CD4-positive, alpha-beta T cell (primary cell): ENCODE results near the gene GPR162. TPM values are rescaled to one million over a fixed set of nuclear protein-coding genes. Genes with fewer than 3 reads are reported as not detected.

Experiments used
- ATAC-seq: fragments of 200-7000 bp; cut with Tn5 transposase; one replicate; pipeline ENCODE4 v1.10.0; 2022; ENCODE audit warnings: mild to moderate bottlenecking; ENCODE audit not compliant: poor library complexity
- CTCF ChIA-PET: fragments of 350-600 bp; sonication (Branson Sonifier 250); formaldehyde crosslinking; loops from one replicate; lab custom pipeline; 2021; ENCODE audit warnings: antibody characterized with exemption, inconsistent platforms; lab: Charles Lee
- POLR2A ChIA-PET: fragments of 350-600 bp; sonication (Branson Sonifier 250); formaldehyde crosslinking; loops from one replicate; lab custom pipeline; 2021; ENCODE audit warnings: antibody characterized with exemption, inconsistent platforms; lab: Charles Lee
- DNase-seq, 14 experiments: peaks; one replicate each; pipeline ENCODE4 v3.0.0-alpha.2; 2013 to 2020; ENCODE audit warnings: mixed read lengths in 2 of 14
- H3K27ac ChIP-seq, 2 donors: one replicate each; pipeline versions ENCODE4 v1.5.1 to v1.7.0; 2013; ENCODE audit warnings: low read length in 2 of 2, low read depth in 1 of 2, mild to moderate bottlenecking in 1 of 2
- H3K27me3 ChIP-seq, 2 experiments: 1 replicate in 1 of 2; 2 replicates in 1 of 2; pipeline versions ENCODE4 v1.6.1 to v1.7.0; 2013; ENCODE audit warnings: low read length in 2 of 2, control low read depth in 1 of 2, mild to moderate bottlenecking in 1 of 2, moderate library complexity in 1 of 2; ENCODE audit not compliant: insufficient read depth in 2 of 2, control insufficient read depth in 1 of 2
- H3K36me3 ChIP-seq: one replicate; pipeline ENCODE4 v1.6.1; 2013; ENCODE audit warnings: low read length, control low read depth; ENCODE audit not compliant: insufficient read depth
- H3K4me1 ChIP-seq: one replicate; pipeline ENCODE4 v1.6.1; 2013; ENCODE audit warnings: low read length, control low read depth; ENCODE audit not compliant: insufficient read depth
- H3K4me3 ChIP-seq: one replicate; pipeline ENCODE4 v1.5.1; 2013; ENCODE audit warnings: mild to moderate bottlenecking, low read length, moderate library complexity
- H3K9me3 ChIP-seq, 2 experiments: 1 replicate in 1 of 2; 2 replicates in 1 of 2; pipeline versions ENCODE4 v1.6.1 to v1.7.0; 2013; ENCODE audit warnings: low read length in 2 of 2, mild to moderate bottlenecking in 2 of 2, control low read depth in 1 of 2, moderate library complexity in 1 of 2; ENCODE audit not compliant: control insufficient read depth in 1 of 2, insufficient read depth in 1 of 2
- H3K27ac Mint-ChIP-seq: one replicate; pipeline ENCODE4 v1.8.0; 2020; ENCODE audit warnings: mixed read lengths
- H3K27me3 Mint-ChIP-seq: one replicate; pipeline ENCODE4 v1.8.0; 2021; ENCODE audit warnings: mixed read lengths
- H3K36me3 Mint-ChIP-seq: one replicate; pipeline ENCODE4 v1.8.0; 2021; ENCODE audit warnings: low read depth, mixed read lengths
- H3K4me1 Mint-ChIP-seq: one replicate; pipeline ENCODE4 v1.8.0; 2021; ENCODE audit warnings: low read depth, mixed read lengths
- H3K4me3 Mint-ChIP-seq: one replicate; pipeline ENCODE4 v1.8.0; 2020; ENCODE audit warnings: mild to moderate bottlenecking, mixed read lengths
- H3K9me3 Mint-ChIP-seq: one replicate; pipeline ENCODE4 v1.8.0; 2020; ENCODE audit warnings: mixed read lengths
- CTCF ChIP-seq: fragments of 200-600 bp; IDR thresholded peaks from one replicate; pipeline ENCODE4 v1.8.0; 2022; ENCODE audit warnings: antibody characterized with exemption, mild to moderate bottlenecking
- intact Hi-C, 2 experiments: fragments of 100-400 bp; cut with DNase I in 1 of 2; cut with micrococcal nuclease in 1 of 2; formaldehyde crosslinking; loops; one replicate each; pipeline versions ENCODE4 v1.15.1 to v1.9.0; 2023 to 2025; cut with DNase I, micrococcal nuclease
- total RNA-seq, 174 experiments: library from RNA in 2 of 174; stranded (reverse) in 2 of 174; gene quantifications; one replicate each; pipeline ENCODE4 v1.2.3 and lab custom pipeline; 2021 to 2026

GPR162 gene
- total RNA-seq, 2 experiments from 2014 or later = not detected

- Mint-ChIP-seq H3K27ac (peak overlapping the region; percentile 87), H3K9me3 (no peaks in the 10 kb centered on the region), H3K27me3 (no peaks in the 10 kb centered on the region), H3K36me3 (peaks cover 48% of the 10 kb centered on the region), H3K4me3 (peak overlapping the region; percentile 91), H3K4me1 (peaks cover 40% of the 10 kb centered on the region)
- ATAC-seq (no peak), DNase-seq (no peak)
- Histone ChIP-seq H3K4me1 (peaks cover 42% of the 10 kb centered on the region), H3K27ac (peak overlapping the region; percentile 26 to 46), H3K36me3 (peaks cover 41% of the 10 kb centered on the region), H3K9me3 (no peaks in the 10 kb centered on the region), H3K4me3 (peak overlapping the region; percentile 73), H3K27me3 (no peaks in the 10 kb centered on the region)
- CTCF ChIA-PET = interaction anchor here (1.2 to 5.1 kb wide), 5 partner anchors 14 to 100 kb away, joined by 3 to 46 read pairs (median 33); partner anchors contain the start of genes C12orf57, RNU7-1, SPSB2 and TPI1
- no peak for TF ChIP-seq CTCF
- POLR2A ChIA-PET = interaction anchor here (0.9 to 6.6 kb wide), 10 partner anchors 13 to 164 kb away, joined by 3 to 106 read pairs (median 32); partner anchors contain the start of genes C12orf57, COPS7A, GNB3 and MLF2
- intact Hi-C loops = loop anchor here (2.0 to 5.0 kb wide), 5 partner anchors 13 to 191 kb away; partner anchors contain the start of genes EMG1 (in 2 of the 2), PHB2 (in 2 of the 2), ING4 (in 1 of the 2) and PTPN6 (in 1 of the 2)
Measured at GRCh38 chr12:6853626-6854025, 32.0 kb downstream of the GPR162 start.

- ChIA-PET CTCF (interaction anchor here (3.5 to 5.1 kb wide), 3 partner anchors 14 to 37 kb away, joined by 33 to 46 read pairs (median 41); partner anchors contain the start of genes SPSB2 and TPI1), POLR2A (interaction anchor here (0.5 to 6.6 kb wide), 4 partner anchors 13 to 101 kb away, joined by 3 to 106 read pairs (median 72); partner anchors contain the start of genes C12orf57, MLF2, RNU7-1 and SPSB2)
- H3K27ac Mint-ChIP-seq = peak overlapping the region; percentile 87
- peaks cover 40% of the 10 kb centered on the region for H3K4me1 Mint-ChIP-seq
- peaks cover 52% of the 10 kb centered on the region for H3K36me3 Mint-ChIP-seq
- no peaks in the 10 kb centered on the region for H3K9me3 ChIP-seq
- H3K4me1 ChIP-seq = peaks cover 42% of the 10 kb centered on the region
- no peaks in the 10 kb centered on the region for H3K27me3 Mint-ChIP-seq
- ATAC-seq (no peak), DNase-seq (peak in 1 of 14 experiments; percentile 19)
- H3K9me3 Mint-ChIP-seq = no peaks in the 10 kb centered on the region
- H3K4me3 Mint-ChIP-seq = no peak overlapping the region
- peaks cover 45% of the 10 kb centered on the region for H3K36me3 ChIP-seq
- TF ChIP-seq CTCF = no peak
- peak overlapping the region; percentile 26 to 46 for H3K27ac ChIP-seq
- intact Hi-C loops = loop anchor here (5.0 kb wide), 4 partner anchors 38 to 192 kb away; partner anchors contain the start of genes EMG1 (in 2 of the 2), PHB2 (in 2 of the 2), ING4 (in 1 of the 2) and PTPN6 (in 1 of the 2)
- H3K4me3 ChIP-seq = no peak overlapping the region
- H3K27me3 ChIP-seq = no peaks in the 10 kb centered on the region
Measured at GRCh38 chr12:6854036-6854435, 32.4 kb downstream of the GPR162 start.

- Histone ChIP-seq H3K27ac (no peak overlapping the region), H3K27me3 (no peaks in the 10 kb centered on the region), H3K36me3 (peaks cover 56% of the 10 kb centered on the region), H3K4me3 (no peak overlapping the region), H3K9me3 (no peaks in the 10 kb centered on the region), H3K4me1 (peaks cover 39% of the 10 kb centered on the region)
- Mint-ChIP-seq H3K9me3 (no peaks in the 10 kb centered on the region), H3K27me3 (no peaks in the 10 kb centered on the region), H3K36me3 (peaks cover 65% of the 10 kb centered on the region), H3K4me1 (peaks cover 40% of the 10 kb centered on the region), H3K4me3 (no peak overlapping the region), H3K27ac (no peak overlapping the region)
- no peak for TF ChIP-seq CTCF
- intact Hi-C loops = no loop called here
- DNase-seq = peak in 1 of 14 experiments; percentile 15
- POLR2A ChIA-PET = interaction anchor here (1.2 to 6.6 kb wide), 2 partner anchors 12 to 18 kb away, joined by 3 to 90 read pairs; partner anchors contain the start of genes SPSB2 and TPI1
- no peak for ATAC-seq
- CTCF ChIA-PET = interaction anchor here (1.5 to 5.1 kb wide), 2 partner anchors 36 to 83 kb away, joined by 3 to 33 read pairs; no protein-coding TSS in a partner anchor
Measured at GRCh38 chr12:6855322-6855721, 33.7 kb downstream of the GPR162 start.
